ENCODE results near the gene TAMM41.
"Not testable (repeated sequence)": the region's sequence is repeated elsewhere in the genome, so short reads cannot be mapped to it uniquely, and the experiment has no call there.

TAMM41 gene

DNA sequence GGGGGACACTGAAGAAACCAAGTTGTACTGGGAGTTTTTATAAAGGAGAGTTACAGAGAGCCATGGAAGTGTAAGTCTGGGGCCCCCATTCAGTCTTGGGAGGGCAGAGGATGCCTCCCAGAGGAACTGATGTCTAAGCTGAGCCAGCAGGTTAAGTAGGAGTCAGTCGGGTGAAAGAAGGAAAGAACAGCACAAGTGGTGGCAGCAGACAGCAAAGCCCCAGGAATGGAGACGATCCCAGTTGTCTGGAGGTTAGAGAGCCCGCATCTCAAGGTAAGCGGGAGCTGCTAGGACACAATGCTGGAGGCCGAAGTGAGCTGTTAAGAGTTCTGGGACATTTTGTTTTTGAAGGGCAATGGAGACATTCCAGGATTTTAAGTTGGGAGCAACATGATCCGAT, 88.8 kb downstream of the TAMM41 start:
- DNase-seq = no peak

DNA sequence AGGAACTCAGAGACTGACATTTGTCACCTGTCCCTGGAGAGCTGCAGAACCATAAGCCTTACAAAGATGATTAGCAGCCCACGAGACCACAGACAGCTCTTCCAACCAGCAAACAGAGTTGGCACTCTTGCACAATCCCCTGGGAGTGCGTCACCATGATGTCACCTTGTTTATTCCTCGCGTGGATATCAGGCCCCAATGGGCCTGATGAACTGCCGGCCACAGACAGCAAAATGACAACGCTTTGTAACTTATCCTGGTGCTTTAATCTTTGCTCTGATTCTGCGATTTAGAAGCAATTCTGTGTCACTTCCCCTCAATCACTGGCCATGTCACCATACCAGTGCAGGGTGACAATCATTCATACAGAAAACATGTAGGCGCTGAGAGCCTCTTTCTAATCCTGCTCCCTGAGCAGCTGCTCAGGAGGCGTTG, 89.2 kb downstream of the TAMM41 start:
- no peak for DNase-seq

DNA sequence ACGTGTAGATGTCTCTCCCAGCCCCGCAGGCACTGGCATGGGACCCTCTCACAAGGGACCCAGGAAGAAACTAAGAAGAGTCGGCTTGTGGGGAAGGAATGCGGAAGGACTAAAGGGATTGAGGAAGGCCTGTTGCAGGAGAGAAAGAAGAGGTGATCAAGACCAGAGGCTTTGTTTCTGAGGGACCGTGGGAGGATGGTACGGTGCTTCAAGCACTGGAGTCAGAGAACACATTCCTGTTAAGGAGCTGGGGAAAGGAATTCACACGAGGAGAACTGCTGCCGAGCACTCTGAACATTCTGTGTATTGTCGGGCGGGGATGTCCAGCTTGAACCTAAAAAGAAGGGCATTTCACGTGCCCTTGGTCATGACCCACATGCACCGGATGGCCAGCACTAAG, 91.4 kb downstream of the TAMM41 start:
- no peak for DNase-seq

DNA sequence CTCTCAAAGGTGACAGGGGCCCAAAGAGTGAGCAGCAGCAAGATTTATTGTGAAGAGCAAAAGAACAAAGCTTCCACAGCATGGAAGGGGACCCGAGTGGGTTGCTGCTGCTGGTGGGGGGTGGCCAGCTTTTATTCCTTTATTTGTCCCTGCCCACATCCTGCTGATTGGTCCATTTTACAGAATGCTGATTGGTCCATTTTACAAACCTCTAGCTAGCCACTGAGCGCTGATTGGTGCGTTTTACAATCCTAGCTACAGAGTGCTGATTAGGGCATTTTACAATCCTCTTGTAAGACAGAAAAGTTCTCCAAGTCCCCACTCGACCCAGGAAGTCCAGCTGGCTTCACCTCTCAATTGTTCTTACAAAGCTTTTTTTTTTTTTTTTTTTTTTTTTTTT, 94.4 kb downstream of the TAMM41 start:
- not testable (repeated sequence) for DNase-seq

DNA sequence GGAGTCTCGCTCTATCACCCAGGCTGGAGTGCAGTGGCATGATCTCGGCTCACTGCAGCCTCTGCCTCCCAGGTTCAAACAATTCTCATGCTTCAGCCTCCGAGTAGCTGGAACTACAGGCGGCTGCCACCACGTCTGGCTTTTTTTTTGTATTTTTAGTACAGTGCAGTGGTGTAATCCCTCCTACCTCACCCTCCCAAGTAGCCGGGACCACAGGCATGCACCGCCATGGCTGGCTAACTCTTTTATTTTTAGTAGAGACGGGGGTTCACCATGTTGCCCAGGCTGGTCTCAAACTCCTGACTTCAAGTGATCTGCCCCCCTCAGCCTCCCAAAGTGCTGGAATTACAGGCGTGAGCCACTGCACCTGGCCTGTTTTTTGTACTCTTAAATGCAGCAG, 98.4 kb downstream of the TAMM41 start:
- DNase-seq = not testable (repeated sequence)
